Left ventricle myocardium inferior (tissue), 1 donor: Measurements from ENCODE around the gene FAM184A. TPM values are rescaled to one million over a fixed set of nuclear protein-coding genes. Genes with fewer than 3 reads are reported as not detected.
"Not testable (repeated sequence)": the region's sequence is repeated elsewhere in the genome, so short reads cannot be mapped to it uniquely, and the experiment has no call there.

Experiments used
- DNase-seq: peaks from one replicate; pipeline ENCODE4 v3.0.0-alpha.2; 2020
- H3K27ac ChIP-seq: fragments of 200-600 bp; replicated peaks from 2 replicates; pipeline ENCODE4 v1.8.0; 2021
- H3K27me3 ChIP-seq: fragments of 200-600 bp; 2 replicates; pipeline ENCODE4 v1.8.0; 2021; ENCODE audit warnings: low read depth
- H3K36me3 ChIP-seq: fragments of 200-600 bp; 2 replicates; pipeline ENCODE4 v1.8.0; 2021
- H3K4me1 ChIP-seq: fragments of 200-600 bp; 2 replicates; pipeline ENCODE4 v1.8.0; 2021
- H3K4me3 ChIP-seq: fragments of 200-600 bp; 2 replicates; pipeline ENCODE4 v1.8.0; 2021; ENCODE audit warnings: mild to moderate bottlenecking, moderate library complexity
- H3K9me3 ChIP-seq: fragments of 200-600 bp; replicated peaks from 2 replicates; pipeline ENCODE4 v1.8.0; 2021
- intact Hi-C: fragments of 100-400 bp; cut with micrococcal nuclease; formaldehyde crosslinking; loops from one replicate; pipeline ENCODE4 v1.11.0; 2022
- total RNA-seq: library from RNA; stranded (reverse); fragmentation: NEBNext Ultra II Directional; extraction: Animal tissue kit (Norgen Biotek cat#: 25700); gene quantifications from one replicate; pipeline ENCODE4 v1.2.1, GENCODE V29; 2021
- TF ChIP-seq, protein P1 (sequence below): fragments of 200-600 bp; IDR thresholded peaks from 2 replicates; pipeline ENCODE4 v1.8.0; 2021; ENCODE audit warnings: antibody characterized with exemption, mild to moderate bottlenecking, borderline replicate concordance
- donor health status: DM: no; HTN: yes; CAD: no; lungs with severe emphysema.

The FAM184A gene
- total RNA-seq, 1 donor from 2014 or later, result 0.93 TPM

DNA sequence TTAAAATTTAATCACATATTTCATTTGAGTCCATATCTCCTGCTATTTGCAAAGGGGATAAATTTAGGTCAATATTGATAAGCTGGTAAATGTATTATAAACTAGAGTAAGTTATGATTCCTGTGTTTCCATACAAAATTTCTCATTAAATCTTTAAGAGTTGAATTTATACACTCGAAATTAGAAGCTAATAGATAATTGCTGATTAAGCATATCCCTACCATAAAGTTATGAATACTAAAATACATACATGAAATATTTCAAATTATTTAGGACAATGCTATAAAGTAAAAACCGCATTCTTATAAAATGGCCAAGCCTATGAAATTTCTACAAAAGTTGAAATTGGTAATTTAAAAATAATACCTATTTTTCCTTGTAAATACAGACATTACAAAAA, 71.5 kb downstream of the FAM184A start:
- no peak overlapping the region for H3K27ac ChIP-seq
- peaks cover 8% of the 10 kb centered on the region for H3K36me3 ChIP-seq
- TF ChIP-seq, protein P1, sequence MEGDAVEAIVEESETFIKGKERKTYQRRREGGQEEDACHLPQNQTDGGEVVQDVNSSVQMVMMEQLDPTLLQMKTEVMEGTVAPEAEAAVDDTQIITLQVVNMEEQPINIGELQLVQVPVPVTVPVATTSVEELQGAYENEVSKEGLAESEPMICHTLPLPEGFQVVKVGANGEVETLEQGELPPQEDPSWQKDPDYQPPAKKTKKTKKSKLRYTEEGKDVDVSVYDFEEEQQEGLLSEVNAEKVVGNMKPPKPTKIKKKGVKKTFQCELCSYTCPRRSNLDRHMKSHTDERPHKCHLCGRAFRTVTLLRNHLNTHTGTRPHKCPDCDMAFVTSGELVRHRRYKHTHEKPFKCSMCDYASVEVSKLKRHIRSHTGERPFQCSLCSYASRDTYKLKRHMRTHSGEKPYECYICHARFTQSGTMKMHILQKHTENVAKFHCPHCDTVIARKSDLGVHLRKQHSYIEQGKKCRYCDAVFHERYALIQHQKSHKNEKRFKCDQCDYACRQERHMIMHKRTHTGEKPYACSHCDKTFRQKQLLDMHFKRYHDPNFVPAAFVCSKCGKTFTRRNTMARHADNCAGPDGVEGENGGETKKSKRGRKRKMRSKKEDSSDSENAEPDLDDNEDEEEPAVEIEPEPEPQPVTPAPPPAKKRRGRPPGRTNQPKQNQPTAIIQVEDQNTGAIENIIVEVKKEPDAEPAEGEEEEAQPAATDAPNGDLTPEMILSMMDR, result no peak
- no peak overlapping the region for H3K4me3 ChIP-seq
- no peaks in the 10 kb centered on the region for H3K27me3 ChIP-seq
- intact Hi-C loops, result no loop called here
- H3K9me3 ChIP-seq, result peaks cover 8% of the 10 kb centered on the region
- no peak for DNase-seq
- no peaks in the 10 kb centered on the region for H3K4me1 ChIP-seq

DNA sequence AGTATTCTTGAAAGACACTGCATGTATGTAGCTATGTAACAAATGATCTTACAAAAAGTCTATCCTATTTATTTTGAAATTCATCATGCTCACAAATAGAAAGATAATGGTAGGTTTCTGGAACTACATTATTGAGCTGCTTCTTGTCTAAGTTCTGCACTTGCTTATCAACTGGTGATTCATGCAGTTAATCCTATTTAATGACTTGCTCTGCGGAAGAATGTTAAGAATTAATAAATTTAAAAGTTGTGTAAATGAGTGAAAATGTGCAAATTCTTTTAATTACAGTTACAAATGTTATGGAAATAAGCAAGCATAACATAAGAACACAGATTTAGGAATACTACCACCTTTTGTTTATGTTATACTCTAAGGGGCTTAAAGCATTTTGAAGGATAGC, 76.4 kb downstream of the FAM184A start:
- Histone ChIP-seq H3K4me3 (no peak overlapping the region), H3K9me3 (no peaks in the 10 kb centered on the region)
- intact Hi-C loops, result no loop called here

DNA sequence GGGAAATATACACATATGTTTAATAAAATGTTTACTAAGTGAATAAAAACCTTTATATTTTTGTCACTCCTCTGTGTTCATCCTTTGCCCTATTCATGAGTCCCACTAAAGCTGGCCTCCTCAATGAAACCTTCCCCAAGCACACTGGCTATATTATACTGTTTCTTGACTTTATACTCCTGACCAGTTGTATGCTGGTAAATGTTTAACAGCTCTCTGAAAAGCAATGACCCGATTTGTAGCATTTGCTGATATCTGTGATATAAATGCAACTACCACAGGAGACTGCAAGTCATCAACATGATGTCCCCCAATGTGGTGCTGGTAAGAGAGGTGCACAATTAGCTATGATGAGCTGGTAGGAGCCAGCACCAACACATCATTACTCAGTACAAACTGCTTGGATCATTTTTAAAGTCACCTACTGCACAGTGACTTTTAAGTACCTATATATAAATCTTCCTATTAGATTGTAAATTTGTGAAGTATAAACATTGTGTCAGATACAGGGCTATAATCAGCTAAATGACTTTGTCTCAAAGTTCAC, 78.9 kb downstream of the FAM184A start:
- intact Hi-C loops, result no loop called here
- TF ChIP-seq, protein P1, result no peak
- H3K36me3 ChIP-seq, result no peaks in the 10 kb centered on the region
- no peaks in the 10 kb centered on the region for H3K4me1 ChIP-seq
- H3K9me3 ChIP-seq, result no peaks in the 10 kb centered on the region
- DNase-seq, result no peak
- H3K4me3 ChIP-seq, result no peak overlapping the region
- H3K27me3 ChIP-seq, result no peaks in the 10 kb centered on the region
- no peak overlapping the region for H3K27ac ChIP-seq

More for the DNA sequence above, 76.4 kb downstream of the FAM184A start:
- no peaks in the 10 kb centered on the region for H3K4me1 ChIP-seq
- H3K27ac ChIP-seq, result no peak overlapping the region
- TF ChIP-seq, protein P1, result no peak
- no peak for DNase-seq
- no peaks in the 10 kb centered on the region for H3K27me3 ChIP-seq
- H3K36me3 ChIP-seq, result no peaks in the 10 kb centered on the region

DNA sequence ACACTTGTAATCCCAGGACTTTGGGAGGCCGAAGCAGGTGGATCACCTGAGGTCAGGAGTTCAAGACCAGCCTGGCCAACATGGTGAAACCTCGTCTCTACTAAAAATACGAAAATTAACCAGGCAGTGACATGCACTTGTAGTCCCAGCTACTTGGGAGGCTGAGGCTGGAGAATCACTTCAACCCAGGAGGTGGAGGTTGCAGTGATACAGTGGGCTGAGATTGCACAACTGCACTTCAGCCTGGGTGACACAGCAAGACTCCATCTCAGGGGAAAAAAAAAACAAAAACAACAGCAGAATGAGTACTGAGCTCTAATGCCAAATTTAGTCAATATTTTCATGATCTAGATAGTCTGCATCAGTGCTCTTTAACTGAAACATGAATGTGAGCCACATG, 81.0 kb downstream of the FAM184A start:
- H3K9me3 ChIP-seq, H3K36me3 ChIP-seq, H3K4me3 ChIP-seq, intact Hi-C loops, H3K27me3 ChIP-seq, H3K4me1 ChIP-seq, DNase-seq, H3K27ac ChIP-seq: not testable (repeated sequence)

DNA sequence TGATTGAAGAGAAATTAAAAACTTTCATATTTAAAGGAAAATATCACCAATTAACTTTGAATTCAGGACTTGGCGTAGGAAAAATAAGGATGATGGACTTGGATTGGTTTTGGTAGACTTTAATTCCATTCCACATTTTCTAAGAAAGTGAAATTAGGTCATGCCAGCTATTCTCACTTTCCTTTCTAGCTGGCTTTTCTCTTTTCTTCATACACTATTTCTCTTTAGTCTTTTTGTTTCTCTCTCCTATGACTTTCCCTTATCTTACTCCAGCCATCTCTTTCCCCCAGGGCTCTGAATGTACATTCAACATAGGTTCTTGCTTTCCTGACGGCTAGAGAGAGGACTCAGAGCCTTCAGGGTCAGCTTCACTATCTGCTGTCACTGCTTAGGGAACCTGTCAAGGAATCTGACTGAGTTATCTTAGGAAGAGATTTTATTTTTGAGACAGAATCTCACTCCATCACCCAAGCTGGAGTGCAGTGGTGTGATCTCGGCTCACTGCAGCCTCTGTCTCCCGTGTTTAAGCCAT, 82.1 kb downstream of the FAM184A start:
- Histone ChIP-seq H3K4me1 (no peaks in the 10 kb centered on the region), H3K36me3 (no peaks in the 10 kb centered on the region), H3K27me3 (no peaks in the 10 kb centered on the region), H3K4me3 (no peak overlapping the region), H3K27ac (no peak overlapping the region), H3K9me3 (no peaks in the 10 kb centered on the region)
- TF ChIP-seq, protein P1, result no peak
- intact Hi-C loops, result no loop called here
- DNase-seq, result no peak

DNA sequence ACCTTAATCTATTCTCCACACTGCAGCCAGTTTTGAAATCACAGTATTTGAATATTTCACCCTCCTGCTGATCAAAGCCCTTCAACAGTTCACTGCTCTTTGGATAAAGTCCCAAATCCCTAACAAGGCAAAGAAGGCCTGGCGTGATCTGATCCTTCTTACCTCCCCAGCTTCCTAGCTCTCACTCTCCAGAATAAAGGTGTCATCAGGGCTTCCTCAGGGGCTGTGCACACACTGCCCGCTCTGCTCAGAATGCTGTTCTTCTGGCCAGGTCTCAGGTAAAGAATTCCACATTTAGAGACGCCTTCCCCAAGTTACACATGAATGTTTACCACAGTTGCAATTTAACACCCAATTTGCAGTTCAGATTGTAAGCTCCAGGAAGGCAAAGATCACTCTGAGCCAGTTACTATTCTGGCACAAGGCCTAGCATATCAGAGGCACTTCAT, 84.6 kb downstream of the FAM184A start:
- Histone ChIP-seq H3K4me3 (no peak overlapping the region), H3K36me3 (no peaks in the 10 kb centered on the region), H3K9me3 (no peaks in the 10 kb centered on the region), H3K27me3 (no peaks in the 10 kb centered on the region), H3K4me1 (no peaks in the 10 kb centered on the region), H3K27ac (no peak overlapping the region)
- TF ChIP-seq, protein P1, result no peak
- no peak for DNase-seq
- intact Hi-C loops, result no loop called here
